Measurements from ENCODE around the gene PTGDR. TPM values are rescaled to one million over a fixed set of nuclear protein-coding genes. Genes with fewer than 3 reads are reported as not detected.

The PTGDR gene
- polyA plus RNA-seq, 1 donor from 2014 or later = 0.10 TPM

DNA sequence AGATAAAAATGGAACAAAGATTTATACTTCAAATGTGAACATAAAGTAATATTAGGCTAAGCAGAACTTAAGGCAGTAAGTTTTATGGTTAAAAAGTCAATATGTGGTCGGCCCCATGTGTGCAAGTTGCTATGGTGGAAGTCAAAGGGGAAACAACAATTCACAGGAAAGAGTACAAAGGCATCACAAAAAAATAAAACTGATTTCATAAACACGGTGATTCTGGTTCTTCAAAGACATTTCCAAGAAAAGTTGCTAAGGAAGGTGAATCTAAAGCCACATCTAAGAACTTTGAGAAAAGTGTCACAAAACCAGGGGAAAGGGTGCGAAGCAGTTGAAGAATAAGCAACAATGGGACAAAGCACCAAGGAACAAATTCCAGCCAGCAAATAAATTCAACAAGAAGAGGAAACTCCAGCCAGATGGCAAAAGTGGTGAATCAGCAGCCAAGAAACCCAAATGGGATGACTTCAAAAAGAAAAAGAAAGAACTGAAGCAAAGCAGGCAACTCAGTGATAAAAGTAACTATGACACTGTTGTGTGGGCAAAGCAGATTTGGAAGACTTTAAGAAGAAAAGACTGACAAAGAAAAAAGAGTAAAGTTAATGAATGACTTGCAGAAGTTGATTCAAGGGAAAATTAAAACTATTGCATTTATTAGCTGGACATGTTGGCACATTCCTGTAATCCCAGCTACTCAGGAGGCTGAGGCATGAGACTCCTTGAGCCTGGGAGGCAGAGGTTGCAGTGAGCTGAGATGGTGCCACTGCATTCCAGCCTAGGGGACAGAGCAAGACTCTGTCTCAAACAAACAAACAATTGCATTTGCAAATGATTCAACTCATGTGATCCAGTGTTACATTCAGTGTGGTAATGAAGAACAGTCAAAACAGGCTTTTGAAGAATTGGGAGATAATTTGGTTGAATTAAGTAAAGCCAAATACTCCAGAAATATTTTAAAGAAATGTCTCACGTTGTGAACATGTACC lies 19.5 kb downstream of the PTGDR start:
- H3K4me2 ChIP-seq (ENCODE audit: low read length) = no peak overlapping the region
- H3K9ac ChIP-seq (ENCODE audit: low read length) = no peak overlapping the region
- no peaks in the 10 kb centered on the region for H3K27me3 ChIP-seq (ENCODE audit: insufficient read depth, low read depth, low read length)
- no peaks in the 10 kb centered on the region for H3K79me2 ChIP-seq (replicated peaks; ENCODE audit: insufficient read depth, low read length)
- H2AFZ ChIP-seq (ENCODE audit: low read depth, low read length) = no peak overlapping the region
- H4K20me1 ChIP-seq (ENCODE audit: insufficient read depth) = no peaks in the 10 kb centered on the region
- H3K27ac ChIP-seq (ENCODE audit: low read length) = no peak overlapping the region
- H3K36me3 ChIP-seq (ENCODE audit: insufficient read depth, low read length) = no peaks in the 10 kb centered on the region
- H3K4me3 ChIP-seq (ENCODE audit: low read length) = no peak overlapping the region
- H3K9me3 ChIP-seq (ENCODE audit: low read length) = no peaks in the 10 kb centered on the region
- no peaks in the 10 kb centered on the region for H3F3A ChIP-seq (ENCODE audit: insufficient read depth, low read length, poor library complexity, severe bottlenecking)
- no peaks in the 10 kb centered on the region for H3K9me2 ChIP-seq (ENCODE audit: insufficient read depth, low read length)
- no peak for TF ChIP-seq POLR2AphosphoS5 (IDR thresholded peaks at IDR 0.05)

DNA sequence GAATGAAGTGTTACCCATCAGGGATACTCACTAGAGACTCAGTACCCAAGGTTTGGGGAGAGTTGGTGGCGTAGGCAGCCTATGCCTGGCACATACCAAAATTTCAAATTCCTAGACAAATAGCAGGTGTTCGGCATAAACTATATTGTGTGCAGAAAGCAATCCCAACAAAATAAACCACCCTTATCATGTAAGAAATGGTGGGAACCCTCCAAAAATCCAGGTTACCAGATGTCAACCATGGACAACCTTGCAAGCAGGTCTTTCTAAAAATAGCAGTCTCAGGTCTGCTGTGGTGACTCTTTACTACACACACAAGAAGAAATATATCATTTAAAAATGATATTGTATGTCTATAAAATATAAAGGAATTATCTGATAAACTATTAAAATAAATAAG lies 28.9 kb downstream of the PTGDR start:
- no peak overlapping the region for H2AFZ ChIP-seq (ENCODE audit: low read depth, low read length)

DNA sequence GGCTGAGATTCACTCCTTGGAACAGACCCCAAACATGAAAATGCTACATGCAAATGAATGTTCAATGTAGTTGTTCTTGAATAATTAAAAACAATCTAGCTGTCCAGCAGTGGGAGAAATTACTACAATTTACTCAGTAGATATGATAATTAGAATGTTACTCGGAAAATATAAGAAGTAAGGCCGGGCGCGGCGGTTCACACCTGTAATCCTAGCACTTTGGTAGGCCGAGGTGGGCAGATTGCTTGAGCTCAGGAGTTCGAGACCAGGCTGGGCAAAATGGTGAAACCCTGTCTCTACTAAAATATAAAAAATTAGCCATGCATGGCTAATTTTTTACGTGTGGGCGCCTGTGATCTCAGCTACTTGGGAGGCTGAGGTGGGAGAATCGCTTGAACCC lies 31.3 kb downstream of the PTGDR start:
- H3K27ac ChIP-seq (ENCODE audit: low read length) = no peak overlapping the region
- H3K36me3 ChIP-seq (ENCODE audit: insufficient read depth, low read length) = no peaks in the 10 kb centered on the region
- no peaks in the 10 kb centered on the region for H3K9me2 ChIP-seq (ENCODE audit: insufficient read depth, low read length)
- no peaks in the 10 kb centered on the region for H3K79me2 ChIP-seq (replicated peaks; ENCODE audit: insufficient read depth, low read length)
- no peak overlapping the region for H3K9ac ChIP-seq (ENCODE audit: low read length)
- TF ChIP-seq EP300 (conservative IDR thresholded peaks at IDR 0.05; ENCODE audit: poor library complexity, severe bottlenecking) (no peak), POLR2AphosphoS5 (IDR thresholded peaks at IDR 0.05) (no peak), CTCF (IDR thresholded peaks at IDR 0.05; ENCODE audit: poor library complexity, severe bottlenecking) (no peak), RAD21 (conservative IDR thresholded peaks at IDR 0.05) (no peak), EZH2 (IDR thresholded peaks at IDR 0.05; ENCODE audit: borderline replicate concordance, insufficient read depth, low read length, poor library complexity, severe bottlenecking) (no peak), MXI1 (conservative IDR thresholded peaks at IDR 0.05; ENCODE audit: poor library complexity, severe bottlenecking) (no peak)
- H3K27me3 ChIP-seq (ENCODE audit: insufficient read depth, low read depth, low read length) = no peaks in the 10 kb centered on the region
- H3K4me3 ChIP-seq (ENCODE audit: low read length) = no peak overlapping the region
- no peak overlapping the region for H3K4me2 ChIP-seq (ENCODE audit: low read length)
- no peaks in the 10 kb centered on the region for H3F3A ChIP-seq (ENCODE audit: insufficient read depth, low read length, poor library complexity, severe bottlenecking)
- H2AFZ ChIP-seq (ENCODE audit: low read depth, low read length) = no peak overlapping the region
- no peaks in the 10 kb centered on the region for H3K9me3 ChIP-seq (ENCODE audit: low read length)
- no peaks in the 10 kb centered on the region for H4K20me1 ChIP-seq (ENCODE audit: insufficient read depth)

More for the DNA sequence above, 28.9 kb downstream of the PTGDR start:
- no peaks in the 10 kb centered on the region for H3K9me3 ChIP-seq (ENCODE audit: low read length)
- no peaks in the 10 kb centered on the region for H3K27me3 ChIP-seq (ENCODE audit: insufficient read depth, low read depth, low read length)
- H3K4me3 ChIP-seq (ENCODE audit: low read length) = no peak overlapping the region
- H3F3A ChIP-seq (ENCODE audit: insufficient read depth, low read length, poor library complexity, severe bottlenecking) = no peaks in the 10 kb centered on the region
- no peaks in the 10 kb centered on the region for H3K79me2 ChIP-seq (replicated peaks; ENCODE audit: insufficient read depth, low read length)
- H3K9me2 ChIP-seq (ENCODE audit: insufficient read depth, low read length) = no peaks in the 10 kb centered on the region
- H3K27ac ChIP-seq (ENCODE audit: low read length) = no peak overlapping the region
- H3K9ac ChIP-seq (ENCODE audit: low read length) = no peak overlapping the region
- TF ChIP-seq SMC3 (conservative IDR thresholded peaks at IDR 0.05; ENCODE audit: poor library complexity) = no peak
- no peak for TF ChIP-seq POLR2AphosphoS5 (IDR thresholded peaks at IDR 0.05)
- TF ChIP-seq MXI1 (conservative IDR thresholded peaks at IDR 0.05; ENCODE audit: poor library complexity, severe bottlenecking) = no peak
- TF ChIP-seq RAD21 (conservative IDR thresholded peaks at IDR 0.05) = no peak
- TF ChIP-seq EZH2 (IDR thresholded peaks at IDR 0.05; ENCODE audit: borderline replicate concordance, insufficient read depth, low read length, poor library complexity, severe bottlenecking) = no peak
- H3K4me2 ChIP-seq (ENCODE audit: low read length) = no peak overlapping the region
- H4K20me1 ChIP-seq (ENCODE audit: insufficient read depth) = no peaks in the 10 kb centered on the region
- H3K36me3 ChIP-seq (ENCODE audit: insufficient read depth, low read length) = no peaks in the 10 kb centered on the region
